ENCODE measurements around the gene GRAMD1A. TPM values are rescaled to one million over a fixed set of nuclear protein-coding genes. Genes with fewer than 3 reads are reported as not detected.

Gene GRAMD1A
- polyA plus RNA-seq, 1 of the 3 experiments (the other 2 are of a cell fraction) = 81.9 TPM

- no peak for TF ChIP-seq CTCF (IDR thresholded peaks at IDR 0.05)
- TF ChIP-seq NFIC (IDR thresholded peaks at IDR 0.05; ENCODE audit: borderline replicate concordance) = no peak
- no peak for TF ChIP-seq RAD21 (IDR thresholded peaks at IDR 0.05; ENCODE audit: low read length)
These were observed 11.1 kb downstream of the GRAMD1A start (continued) for GRCh38 chr19:35011091-35011689.

- no peak for TF ChIP-seq ELF1 (IDR thresholded peaks at IDR 0.05)
- no peak for TF ChIP-seq CHD2 (IDR thresholded peaks at IDR 0.05; ENCODE audit: low read length, partially characterized antibody)
- no peak for TF ChIP-seq USF2 (IDR thresholded peaks at IDR 0.05; ENCODE audit: borderline replicate concordance, low read depth, low read length)
- TF ChIP-seq RFX5 (IDR thresholded peaks at IDR 0.05; ENCODE audit: low read length) = no peak
- no peak for TF ChIP-seq FOSL2 (IDR thresholded peaks at IDR 0.05; ENCODE audit: borderline replicate concordance, low read depth)
- no peak for TF ChIP-seq YY1 (IDR thresholded peaks at IDR 0.05; ENCODE audit: low read depth)
- no peak for TF ChIP-seq RCOR1 (IDR thresholded peaks at IDR 0.05; ENCODE audit: low read length)
- TF ChIP-seq RAD21 (IDR thresholded peaks at IDR 0.05; ENCODE audit: low read length) = no peak
- no peak for TF ChIP-seq MXI1 (IDR thresholded peaks at IDR 0.05; ENCODE audit: low read depth, low read length)
- no peak for TF ChIP-seq GABPA (IDR thresholded peaks at IDR 0.05; ENCODE audit: low read depth)
- TF ChIP-seq FOXM1 (IDR thresholded peaks at IDR 0.05; ENCODE audit: low read depth) = no peak
- TF ChIP-seq NFIC (IDR thresholded peaks at IDR 0.05; ENCODE audit: borderline replicate concordance) = no peak
- no peak for TF ChIP-seq PBX3 (IDR thresholded peaks at IDR 0.05)
- no peak for TF ChIP-seq TCF12 (IDR thresholded peaks at IDR 0.05)
- no peak for TF ChIP-seq REST (IDR thresholded peaks at IDR 0.05; ENCODE audit: low read depth, low read length)
- no peak for TF ChIP-seq NRF1 (IDR thresholded peaks at IDR 0.05; ENCODE audit: low read depth, low read length)
- no peak overlapping the region for H3K4me3 ChIP-seq (ENCODE audit: low read depth in 2 of 2, low read length in 1 of 2)
- H3K9me3 ChIP-seq = no peaks in the 10 kb centered on the region
- POLR2A ChIA-PET = interaction anchor here (1.0 kb wide), 1 partner anchor 11 kb away, joined by 3 read pairs; no protein-coding TSS in a partner anchor
- H4K20me1 ChIP-seq (ENCODE audit: insufficient read depth) = peaks cover 7% of the 10 kb centered on the region; the same call in 1 of the 2 replicates
- 92% methylated on average over 16 of the region's 18 CpGs for WGBS (ENCODE audit: low lambda C conversion rate)
- peaks cover 11% of the 10 kb centered on the region; the same call in 1 of the 2 replicates for H3K79me2 ChIP-seq (ENCODE audit: insufficient read depth)
- no peak overlapping the region for H3K27ac ChIP-seq (ENCODE audit: low read depth in 2 of 2, low read length in 1 of 2)
- peaks cover 0 to 5% of the 10 kb centered on the region in 2 experiments; a peak in 1 of 4 replicates for H3K4me1 ChIP-seq (ENCODE audit: control insufficient read depth in 1 of 2, insufficient read depth in 2 of 2, low read depth in 1 of 2, low read length in 1 of 2)
- no peaks in the 10 kb centered on the region for H3K27me3 ChIP-seq (ENCODE audit: insufficient read depth)
- no peak overlapping the region for H2AFZ ChIP-seq (ENCODE audit: low read depth)
- H3K36me3 ChIP-seq (replicated peaks in 1 of 2; ENCODE audit: control insufficient read depth in 1 of 2, insufficient read depth in 2 of 2, low read length in 1 of 2) = peaks cover 30 to 58% of the 10 kb centered on the region in 2 experiments
- no peaks in the 10 kb centered on the region for H3K9me2 ChIP-seq
- CTCF ChIA-PET = interaction anchor here (1.1 to 6.6 kb wide), 8 partner anchors 8 to 40 kb away, joined by 3 to 38 read pairs (median 7); partner anchors contain the start of genes GRAMD1A and SCN1B
- DNase-seq = peak; percentile 20
- no peak overlapping the region for H3K9ac ChIP-seq
- H3F3A ChIP-seq (replicated peaks; ENCODE audit: insufficient read depth) = no peaks in the 10 kb centered on the region
- no peak overlapping the region for H3K4me2 ChIP-seq
These were observed 11.9 kb downstream of the GRAMD1A start for GRCh38 chr19:35011737-35012682.

Data from SK-N-SH (cell line).